HG03571 (cell line): ENCODE results near the gene INPP5A.
A peak's percentile ranks its signal among the peaks of the same experiment; 100 is the strongest.

Experiments
- ATAC-seq: cut with Tn5 transposase; IDR thresholded peaks from one replicate; pipeline ENCODE4 v1.9.1; 2021; ENCODE audit not compliant: unreplicated experiment

Gene INPP5A

GRCh38 chr10:132578287-132578951 lies 40.8 kb downstream of the INPP5A start:
- no peak for ATAC-seq

GRCh38 chr10:132579027-132579859 lies 41.7 kb downstream of the INPP5A start:
- no peak for ATAC-seq

- no peak for ATAC-seq
Measured at GRCh38 chr10:132580143-132580542, 42.6 kb downstream of the INPP5A start.

GRCh38 chr10:132580617-132581016 lies 43.0 kb downstream of the INPP5A start:
- ATAC-seq = no peak

GRCh38 chr10:132582137-132582536 lies 44.5 kb downstream of the INPP5A start:
- no peak for ATAC-seq

GRCh38 chr10:132582771-132583170 lies 45.2 kb downstream of the INPP5A start:
- ATAC-seq = no peak

- ATAC-seq = no peak
Measured at GRCh38 chr10:132583456-132583855, 45.9 kb downstream of the INPP5A start.

- no peak for ATAC-seq
Measured at GRCh38 chr10:132584081-132584480, 46.5 kb downstream of the INPP5A start.

GRCh38 chr10:132585732-132586722 lies 48.4 kb downstream of the INPP5A start:
- no peak for ATAC-seq

- ATAC-seq = no peak
Measured at GRCh38 chr10:132586739-132587138, 49.2 kb downstream of the INPP5A start.

- ATAC-seq = no peak
Measured at GRCh38 chr10:132587175-132587574, 49.6 kb downstream of the INPP5A start.

GRCh38 chr10:132588301-132589013 lies 50.9 kb downstream of the INPP5A start:
- no peak for ATAC-seq

GRCh38 chr10:132589015-132589414 lies 51.4 kb downstream of the INPP5A start:
- no peak for ATAC-seq

GRCh38 chr10:132589681-132590080 lies 52.1 kb downstream of the INPP5A start:
- ATAC-seq = no peak

- ATAC-seq = no peak
Measured at GRCh38 chr10:132590094-132590751, 52.6 kb downstream of the INPP5A start.

- no peak for ATAC-seq
Measured at GRCh38 chr10:132590752-132591121, 53.1 kb downstream of the INPP5A start.

GRCh38 chr10:132591166-132591971 lies 53.8 kb downstream of the INPP5A start:
- ATAC-seq = no peak

- no peak for ATAC-seq
Measured at GRCh38 chr10:132592790-132593383, 55.3 kb downstream of the INPP5A start.

GRCh38 chr10:132593389-132593788 lies 55.8 kb downstream of the INPP5A start:
- peak; percentile 43 for ATAC-seq
